ENCODE results near the gene PUSL1.
A peak's percentile ranks its signal among the peaks of the same experiment; 100 is the strongest.

PUSL1 gene

DNA sequence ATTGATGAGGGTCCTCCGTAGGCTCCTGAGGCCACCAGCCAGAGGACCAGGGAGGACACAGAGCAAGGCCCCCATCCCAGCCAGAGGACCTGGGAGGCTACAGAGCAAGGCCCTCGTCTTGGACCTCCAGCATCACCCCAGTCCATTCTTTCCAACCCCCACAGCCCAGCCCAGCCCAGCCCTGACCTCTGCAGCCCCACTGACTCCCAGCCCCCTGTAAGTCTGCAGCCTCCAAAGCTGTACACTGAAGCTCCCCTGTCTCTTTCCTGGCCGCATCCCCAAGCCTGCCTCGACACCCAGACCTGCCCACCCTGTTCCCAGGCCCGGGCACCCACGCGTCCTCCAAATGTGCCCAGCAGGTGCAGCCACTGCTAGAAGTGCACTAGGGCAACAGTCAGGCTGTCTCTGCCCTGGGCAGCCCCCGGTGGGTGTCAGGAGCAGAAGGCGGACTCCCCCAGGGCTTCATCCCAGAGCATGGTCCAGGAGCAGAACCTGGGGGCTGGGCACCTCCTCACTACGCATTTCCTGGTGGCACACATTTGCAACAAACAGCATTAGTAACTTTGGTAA, 38.7 kb downstream of the PUSL1 start:
- no peak for DNase-seq (ENCODE audit: low read depth)
- H3K4me3 ChIP-seq (replicated peaks; ENCODE audit: low read depth, low read length), result peak overlapping the region; percentile 66
- TF ChIP-seq, protein P1, sequence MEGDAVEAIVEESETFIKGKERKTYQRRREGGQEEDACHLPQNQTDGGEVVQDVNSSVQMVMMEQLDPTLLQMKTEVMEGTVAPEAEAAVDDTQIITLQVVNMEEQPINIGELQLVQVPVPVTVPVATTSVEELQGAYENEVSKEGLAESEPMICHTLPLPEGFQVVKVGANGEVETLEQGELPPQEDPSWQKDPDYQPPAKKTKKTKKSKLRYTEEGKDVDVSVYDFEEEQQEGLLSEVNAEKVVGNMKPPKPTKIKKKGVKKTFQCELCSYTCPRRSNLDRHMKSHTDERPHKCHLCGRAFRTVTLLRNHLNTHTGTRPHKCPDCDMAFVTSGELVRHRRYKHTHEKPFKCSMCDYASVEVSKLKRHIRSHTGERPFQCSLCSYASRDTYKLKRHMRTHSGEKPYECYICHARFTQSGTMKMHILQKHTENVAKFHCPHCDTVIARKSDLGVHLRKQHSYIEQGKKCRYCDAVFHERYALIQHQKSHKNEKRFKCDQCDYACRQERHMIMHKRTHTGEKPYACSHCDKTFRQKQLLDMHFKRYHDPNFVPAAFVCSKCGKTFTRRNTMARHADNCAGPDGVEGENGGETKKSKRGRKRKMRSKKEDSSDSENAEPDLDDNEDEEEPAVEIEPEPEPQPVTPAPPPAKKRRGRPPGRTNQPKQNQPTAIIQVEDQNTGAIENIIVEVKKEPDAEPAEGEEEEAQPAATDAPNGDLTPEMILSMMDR (IDR thresholded peaks at IDR 0.05; ENCODE audit: low read length, missing control alignments), result no peak

DNA sequence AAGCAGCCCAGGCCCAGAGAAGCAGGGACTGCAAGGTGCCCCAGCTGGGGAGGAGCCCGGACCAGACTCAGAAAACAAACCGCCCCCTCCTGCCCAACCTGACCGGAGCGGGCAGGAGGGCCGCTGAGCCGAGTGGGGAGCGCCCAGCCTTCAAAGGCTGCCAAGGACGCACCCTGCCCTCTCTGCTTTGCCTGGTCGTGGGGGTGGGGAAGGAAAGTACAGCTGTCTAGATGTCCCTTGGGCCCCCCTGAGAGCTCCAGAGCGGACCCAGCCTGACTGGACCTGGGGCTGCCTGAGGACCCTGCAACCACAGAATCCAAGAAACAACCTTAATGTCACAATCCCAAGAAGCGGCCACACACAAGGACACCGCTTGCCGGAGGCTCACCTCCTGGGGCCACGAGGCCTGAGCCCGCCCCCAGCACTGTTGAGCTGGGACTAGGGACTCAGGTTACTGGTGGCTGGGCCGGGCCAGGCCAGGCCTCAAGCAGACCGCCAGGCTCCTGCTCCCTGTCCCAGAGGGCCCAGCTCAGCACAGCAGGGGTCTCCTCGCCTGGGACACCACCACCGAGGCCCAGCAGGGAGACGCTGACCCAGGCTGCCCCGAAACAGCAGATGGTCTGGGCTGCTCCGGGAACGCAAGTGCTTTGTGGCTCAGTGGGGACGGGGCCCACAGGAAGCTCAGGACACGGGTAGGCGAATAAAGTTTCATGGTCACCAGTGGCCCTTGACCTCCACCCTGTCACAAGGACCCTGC, 39.4 kb downstream of the PUSL1 start:
- TF ChIP-seq, protein P1 (IDR thresholded peaks at IDR 0.05; ENCODE audit: low read length, missing control alignments), result no peak
- peak overlapping the region; percentile 66 for H3K4me3 ChIP-seq (replicated peaks; ENCODE audit: low read depth, low read length)
- DNase-seq (ENCODE audit: low read depth), result no peak

DNA sequence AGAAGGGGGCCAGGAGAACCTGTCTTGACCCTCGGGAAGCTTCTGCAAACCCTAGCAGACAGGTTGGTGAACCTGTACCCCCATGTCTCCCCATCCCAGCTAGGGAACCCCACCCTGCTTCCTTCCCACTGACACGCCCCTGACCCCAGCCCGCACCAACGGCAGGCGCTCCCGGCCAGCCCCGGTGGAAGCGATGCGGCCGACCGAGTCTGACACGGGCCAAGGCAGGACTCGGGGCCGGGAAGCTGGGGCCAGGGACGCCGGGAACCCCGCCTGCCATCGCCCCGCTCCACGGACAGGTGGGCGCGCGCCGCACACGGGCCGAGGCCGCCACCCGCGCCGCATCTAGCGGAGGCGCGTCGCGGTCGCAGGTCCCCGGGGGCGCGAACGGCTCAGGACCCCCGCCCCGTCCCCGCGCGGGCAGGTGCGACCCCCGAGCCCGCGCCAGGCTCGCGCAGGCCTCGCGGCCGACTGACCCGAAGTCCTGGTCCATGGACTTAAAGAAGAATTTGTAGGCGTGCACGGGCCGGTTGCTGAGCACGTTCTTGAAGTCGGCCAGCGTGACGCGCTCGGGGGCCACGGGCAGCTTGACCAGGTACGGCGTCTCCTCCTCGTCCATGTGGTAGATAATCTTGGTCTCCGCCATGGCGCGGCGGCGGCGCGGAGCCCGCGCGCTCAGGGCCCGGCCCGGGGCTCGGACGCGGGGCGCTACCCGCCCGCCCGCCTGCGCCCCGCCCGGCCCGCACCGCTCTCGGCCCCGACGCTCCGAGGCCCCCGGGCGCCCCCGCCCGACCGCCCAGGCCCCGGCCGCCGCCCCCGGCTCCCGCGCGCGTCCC, 40.2 kb downstream of the PUSL1 start:
- TF ChIP-seq, protein P1 (IDR thresholded peaks at IDR 0.05; ENCODE audit: low read length, missing control alignments), result no peak
- H3K4me3 ChIP-seq (replicated peaks; ENCODE audit: low read depth, low read length), result peak overlapping the region; percentile 66
- DNase-seq (ENCODE audit: low read depth), result peak; percentile 50

DNA sequence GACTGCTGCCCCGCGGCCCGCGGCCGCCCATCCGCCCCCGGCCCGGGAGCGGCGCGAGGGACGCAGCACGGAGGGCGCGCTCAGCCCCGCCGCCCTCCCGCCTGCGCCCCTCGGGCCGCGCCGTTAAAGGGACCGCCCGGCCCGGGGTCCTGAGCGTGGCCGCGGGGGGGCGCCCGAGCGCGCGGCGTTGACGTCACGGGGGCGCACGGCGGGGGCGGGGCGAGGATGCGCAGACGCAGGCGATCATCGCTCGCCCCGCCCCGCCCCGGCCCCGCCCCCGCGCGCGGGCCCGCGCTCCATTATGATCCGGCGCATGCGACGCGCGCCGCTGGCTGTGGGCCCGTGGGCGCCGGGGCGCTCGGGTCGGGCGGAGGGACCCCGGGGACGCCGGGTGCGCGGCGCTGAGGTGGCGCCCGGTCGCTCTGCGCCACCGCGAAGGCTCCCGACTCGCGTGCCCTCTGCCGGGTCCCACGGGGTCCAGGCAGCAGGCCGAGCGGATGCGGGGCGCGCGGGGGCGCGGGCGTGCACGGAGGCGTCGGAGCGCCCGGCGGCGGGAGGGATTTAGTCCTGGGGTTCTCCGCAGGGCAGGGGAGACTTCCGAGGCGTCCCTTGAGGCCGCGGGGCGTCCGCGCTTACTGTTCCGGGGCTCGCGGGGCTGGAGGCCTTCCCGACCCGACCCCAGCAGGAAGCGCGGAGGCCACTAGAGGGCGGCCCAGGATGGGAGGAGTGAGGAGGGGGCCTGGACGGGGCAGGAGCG, 41.0 kb downstream of the PUSL1 start, which contains the start of gene DVL1:
Gene DVL1 (minus strand): TSS at position 163 of the 757 bp plus-strand sequence. CDS start 353 bp downstream, outside the sequence.
- TF ChIP-seq, protein P1 (IDR thresholded peaks at IDR 0.05; ENCODE audit: low read length, missing control alignments), result peak; percentile 29
- H3K4me3 ChIP-seq (replicated peaks; ENCODE audit: low read depth, low read length), result peak within 1 kb of the TSS; percentile 66
- peak; percentile 53 for DNase-seq (ENCODE audit: low read depth)

DNA sequence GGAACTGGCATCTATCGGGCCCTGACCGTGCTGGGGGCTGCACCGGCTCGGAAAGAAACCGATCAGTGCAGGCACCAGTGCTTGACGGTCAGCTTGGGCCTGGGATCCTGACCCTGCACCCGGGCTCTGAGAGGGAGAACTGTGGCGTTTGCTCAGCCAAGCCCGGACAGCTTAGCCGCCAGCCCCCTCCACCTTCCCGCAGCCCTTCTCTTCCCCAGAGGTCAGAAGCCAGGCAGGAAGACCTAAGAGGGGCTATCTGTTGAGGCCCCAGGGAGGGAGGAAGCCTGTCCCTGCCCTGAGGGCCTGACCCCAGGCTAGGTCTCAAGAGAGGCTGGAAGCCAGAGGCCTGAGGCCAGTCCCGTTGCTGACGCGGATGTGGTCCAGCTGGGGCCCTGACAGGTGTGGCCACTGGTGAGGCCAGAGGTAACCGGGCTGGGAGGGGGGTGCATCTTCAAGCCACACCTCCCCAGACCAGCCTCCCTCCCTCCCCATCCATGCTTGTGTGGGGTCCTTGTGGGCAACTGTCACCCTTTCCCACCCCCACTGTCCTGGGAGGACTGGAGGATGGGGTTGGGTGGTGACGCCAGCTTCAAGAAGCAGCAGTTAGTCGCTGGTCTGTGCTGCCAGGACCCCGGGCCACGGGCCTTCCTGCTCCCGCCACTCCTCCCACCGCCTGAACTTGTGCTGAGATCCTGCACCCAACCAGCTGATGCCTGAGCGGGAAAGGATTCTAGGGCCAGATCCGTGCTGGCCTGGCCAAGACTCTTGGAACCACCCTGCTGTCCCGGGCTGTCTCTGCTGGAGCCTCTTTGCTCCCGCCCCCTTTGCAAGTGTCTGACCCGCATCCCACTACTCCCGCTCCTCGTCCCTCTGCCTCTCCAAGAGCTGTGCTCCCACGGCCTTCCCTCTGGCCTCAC, 43.4 kb downstream of the PUSL1 start:
- TF ChIP-seq, protein P1 (IDR thresholded peaks at IDR 0.05; ENCODE audit: low read length, missing control alignments), result no peak
- DNase-seq (ENCODE audit: low read depth), result no peak
- no peak overlapping the region for H3K4me3 ChIP-seq (replicated peaks; ENCODE audit: low read depth, low read length)
